GM23248 (cell line): Measurements from ENCODE around the gene RPE.

Experiments
- EZH2 ChIP-seq: fragments of 200-600 bp; sonication (generic); IDR thresholded peaks from 2 replicates; pipeline ENCODE4 v1.6.1; 2018; ENCODE audit warnings: antibody characterized with exemption, mild to moderate bottlenecking; ENCODE audit not compliant: insufficient read depth, poor library complexity, severe bottlenecking
- EZH2phosphoT487 ChIP-seq: fragments of 200-600 bp; sonication (generic); IDR thresholded peaks from 2 replicates; pipeline ENCODE4 v1.6.1; 2018; ENCODE audit warnings: antibody characterized with exemption, moderate library complexity, mild to moderate bottlenecking, low read depth; ENCODE audit not compliant: insufficient read depth

DNA sequence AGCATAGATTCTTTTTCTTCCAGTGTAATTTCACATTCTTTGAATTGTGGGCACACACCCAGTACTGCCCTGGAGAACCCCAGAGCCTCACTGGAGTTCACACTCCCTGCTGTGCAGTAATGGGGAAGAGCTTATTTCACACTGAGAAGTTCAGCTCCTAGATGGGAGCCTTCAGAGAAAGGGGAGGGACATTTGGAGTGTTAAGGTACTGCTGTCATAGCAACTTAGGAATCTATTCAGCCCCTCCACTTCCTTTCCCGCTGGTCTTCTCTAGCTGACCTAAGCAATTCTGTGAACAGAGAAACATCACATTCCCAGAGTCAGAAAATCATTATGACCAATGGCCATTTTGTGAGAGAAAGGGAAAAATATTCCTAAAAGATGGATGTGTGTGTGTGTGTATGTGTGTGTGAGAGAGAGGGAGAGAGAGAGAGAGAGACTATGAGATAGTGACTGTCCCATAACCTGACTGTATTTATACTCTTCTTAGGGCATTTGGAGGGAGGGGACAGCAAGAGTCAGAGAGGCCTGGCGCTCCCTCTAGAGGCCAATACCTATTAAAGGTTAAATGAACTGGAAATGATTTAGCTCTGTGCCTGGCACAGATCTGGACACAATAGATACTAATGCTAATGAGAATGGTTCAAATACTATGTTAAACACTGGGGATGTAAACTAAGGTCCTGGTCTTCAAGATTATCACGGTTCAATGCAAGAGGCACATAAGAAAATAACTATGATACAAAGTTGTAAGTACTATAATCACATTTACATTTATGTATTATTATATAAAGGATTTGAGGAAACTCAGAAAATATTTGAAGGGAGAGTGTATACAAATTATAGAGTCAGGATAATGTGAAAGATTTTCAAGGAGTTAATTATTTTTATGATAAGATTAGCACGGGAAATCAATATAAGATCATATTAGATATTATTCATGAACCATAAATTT, 41.5 kb upstream of the RPE start:
- TF ChIP-seq EZH2phosphoT487: no peak
- no peak for TF ChIP-seq EZH2
